GM18511 (cell line): ENCODE data around the gene SERPINH1.

Experiments
- ATAC-seq: cut with Tn5 transposase; IDR thresholded peaks from one replicate; pipeline ENCODE4 v1.9.1; 2021; ENCODE audit warnings: mild to moderate bottlenecking, moderate library complexity; ENCODE audit not compliant: unreplicated experiment

Gene SERPINH1

DNA sequence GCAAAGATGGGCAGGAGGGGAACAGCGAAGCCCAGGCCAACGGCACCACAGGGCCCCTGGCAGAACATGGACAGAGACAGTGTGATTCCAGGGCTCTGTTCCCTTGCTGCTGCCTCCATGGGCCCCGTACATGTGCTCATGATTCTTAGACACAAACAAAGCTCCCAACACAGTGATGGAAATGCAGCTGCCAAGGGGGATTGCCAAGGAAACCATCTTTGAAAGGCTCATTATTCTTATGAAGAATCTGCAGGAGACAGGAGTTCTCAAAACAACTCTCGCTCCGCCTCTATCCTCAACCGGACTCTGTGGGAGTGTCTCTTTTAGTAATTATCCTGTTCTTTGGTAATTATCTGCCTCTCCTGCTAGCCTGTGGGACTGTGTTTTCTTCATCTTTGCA is 32.2 kb downstream of the SERPINH1 start:
- no peak for ATAC-seq

DNA sequence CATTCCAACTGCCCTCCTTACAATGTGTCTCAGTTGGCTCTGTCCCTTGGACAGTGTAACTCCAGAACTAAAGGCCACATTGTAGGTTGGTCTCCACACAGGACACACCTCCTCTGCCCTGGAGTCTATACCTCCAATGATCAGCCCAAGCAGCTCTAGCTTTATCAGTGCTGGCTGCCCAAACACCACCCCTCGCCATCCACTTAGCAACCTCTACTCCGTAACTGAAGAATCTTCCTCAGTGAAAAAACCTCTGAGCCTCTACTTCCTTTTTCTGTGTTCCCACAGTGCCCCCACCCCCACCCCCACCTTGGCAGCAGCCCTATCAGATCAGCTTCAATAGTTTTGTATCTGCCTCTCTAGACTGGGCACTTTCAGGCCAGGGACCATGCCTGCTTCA is 33.4 kb downstream of the SERPINH1 start:
- no peak for ATAC-seq

DNA sequence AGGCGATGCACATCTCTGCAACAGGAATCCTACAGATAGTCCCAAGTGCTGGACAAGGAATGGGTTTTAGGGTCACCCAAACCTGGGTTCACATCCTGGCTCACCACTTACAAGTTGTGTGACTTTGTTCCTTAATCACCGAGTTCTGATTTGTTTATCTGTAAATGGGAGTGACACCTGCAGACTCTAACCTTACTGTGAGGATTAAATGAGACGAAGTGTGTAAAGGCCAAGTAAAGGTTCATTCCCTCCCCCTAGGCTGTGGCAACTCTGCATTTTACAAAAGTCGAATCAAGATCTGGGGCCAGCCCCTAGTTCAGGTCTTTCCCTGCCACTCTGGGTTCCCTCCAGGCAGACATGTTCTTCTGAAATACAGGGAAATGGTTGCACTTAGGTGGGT is 34.9 kb downstream of the SERPINH1 start:
- ATAC-seq, result no peak

DNA sequence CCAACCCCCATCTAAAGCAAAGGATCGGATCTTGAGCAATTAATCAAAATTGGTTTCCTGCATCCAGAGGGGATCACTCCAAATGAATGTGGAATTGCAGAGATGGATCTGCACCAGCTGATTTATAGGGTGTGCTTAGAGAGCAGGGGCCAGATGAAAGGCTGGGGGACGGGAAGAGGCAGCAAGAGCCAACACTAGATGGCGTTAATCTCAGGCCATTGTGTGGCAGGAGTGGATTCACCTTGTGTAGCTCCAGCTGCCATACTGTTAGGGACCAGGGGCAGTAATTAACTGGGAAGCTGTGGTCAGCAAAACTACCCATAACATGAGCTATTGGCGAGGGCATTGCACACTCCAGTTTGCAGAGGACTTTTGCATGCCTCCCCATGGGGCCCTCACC is 35.6 kb downstream of the SERPINH1 start:
- no peak for ATAC-seq

DNA sequence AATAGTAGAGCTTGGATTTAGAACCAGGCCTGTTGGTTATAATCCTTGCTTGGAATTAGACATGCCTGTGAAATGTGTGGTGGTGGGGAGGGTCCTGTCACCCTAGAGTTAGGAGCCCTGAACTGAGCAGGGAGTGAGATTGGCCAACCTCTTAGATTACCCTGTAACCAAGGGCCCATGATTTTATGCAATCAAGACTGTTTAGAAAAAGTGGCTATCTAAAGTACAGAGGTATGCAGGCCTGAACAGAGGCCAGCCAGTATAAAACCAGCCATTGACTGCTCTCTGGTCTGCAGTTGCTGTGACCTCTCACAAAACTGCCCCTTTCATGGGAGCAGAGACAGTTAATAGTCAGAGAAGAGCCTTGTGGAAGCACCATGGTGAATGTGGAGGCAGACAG is 36.2 kb downstream of the SERPINH1 start:
- no peak for ATAC-seq

DNA sequence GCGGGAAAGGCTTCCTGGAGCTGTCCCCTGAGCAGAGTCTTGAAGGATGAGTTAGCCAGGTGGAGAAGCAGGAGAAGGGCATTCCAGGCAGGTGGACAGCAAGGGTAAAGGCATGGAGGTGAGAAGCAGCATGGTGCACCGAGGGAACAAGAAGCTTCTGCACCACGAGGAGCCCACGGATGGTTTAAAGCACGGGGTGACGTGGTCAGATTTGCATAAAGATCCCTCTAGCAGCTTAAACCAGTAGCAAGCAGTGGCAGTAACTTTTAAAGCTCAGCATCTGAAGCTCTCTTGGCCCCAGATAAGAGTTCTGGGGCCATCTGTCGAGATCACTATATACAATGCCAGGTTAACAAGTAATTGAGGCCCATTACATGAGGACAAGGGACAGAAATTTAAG is 36.8 kb downstream of the SERPINH1 start:
- no peak for ATAC-seq

DNA sequence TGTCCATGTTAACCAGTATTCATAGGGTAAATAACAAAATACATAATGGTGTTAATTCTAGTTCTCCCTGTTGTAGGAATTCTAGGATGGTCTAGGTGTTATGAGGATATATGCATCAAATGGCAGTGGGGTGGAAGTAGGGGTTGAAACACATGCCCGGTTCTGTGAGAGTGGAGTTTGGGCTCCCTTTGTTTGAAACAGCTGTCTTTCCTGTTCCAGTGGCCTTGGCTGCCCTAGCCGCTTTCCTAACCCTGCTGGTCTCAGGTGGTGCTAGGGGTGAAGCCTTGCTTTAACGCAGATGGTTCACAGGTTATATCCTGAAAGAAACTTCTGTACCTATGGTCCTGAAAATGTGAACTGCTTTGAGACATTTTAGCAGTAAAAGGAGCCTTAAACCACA is 38.3 kb downstream of the SERPINH1 start:
- ATAC-seq, result no peak

DNA sequence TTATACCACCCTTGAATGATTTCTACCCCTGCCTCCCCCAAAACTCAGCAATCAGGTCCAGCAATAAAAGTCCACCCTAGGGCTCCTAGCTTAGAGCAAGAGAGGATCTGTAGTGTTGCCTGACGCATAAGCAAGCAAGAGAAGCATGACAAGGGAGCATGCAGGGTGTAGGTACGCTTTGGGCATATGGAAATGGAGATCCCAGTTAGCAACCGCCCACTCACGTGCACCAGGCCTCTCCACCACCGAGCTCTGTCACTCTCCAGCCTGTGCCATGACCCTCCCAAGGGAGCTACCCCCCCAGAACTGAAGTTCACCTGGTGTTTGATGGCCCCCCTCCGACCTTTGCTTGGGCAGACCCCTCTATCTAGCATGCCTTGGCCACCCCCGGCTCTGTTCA is 39.4 kb downstream of the SERPINH1 start:
- no peak for ATAC-seq

DNA sequence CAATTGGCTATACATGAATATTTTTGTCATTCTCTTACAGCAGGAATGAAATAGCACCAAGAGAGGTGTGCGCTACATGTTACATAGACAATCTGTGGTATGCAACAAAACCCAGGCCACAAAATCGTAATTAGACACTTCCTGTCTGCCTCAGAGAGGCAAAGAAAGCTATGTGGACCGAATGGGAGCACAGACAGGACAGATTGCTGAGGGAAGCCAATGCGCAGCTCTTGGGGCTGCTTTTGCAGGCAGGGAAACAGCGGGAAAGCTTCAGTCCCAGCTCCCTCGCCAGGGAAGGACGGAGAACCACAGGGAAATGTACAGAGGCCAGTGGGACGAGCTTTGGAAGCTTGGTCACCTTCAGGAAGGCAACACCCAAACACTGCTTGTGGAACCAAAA is 40.9 kb downstream of the SERPINH1 start:
- ATAC-seq, result no peak

DNA sequence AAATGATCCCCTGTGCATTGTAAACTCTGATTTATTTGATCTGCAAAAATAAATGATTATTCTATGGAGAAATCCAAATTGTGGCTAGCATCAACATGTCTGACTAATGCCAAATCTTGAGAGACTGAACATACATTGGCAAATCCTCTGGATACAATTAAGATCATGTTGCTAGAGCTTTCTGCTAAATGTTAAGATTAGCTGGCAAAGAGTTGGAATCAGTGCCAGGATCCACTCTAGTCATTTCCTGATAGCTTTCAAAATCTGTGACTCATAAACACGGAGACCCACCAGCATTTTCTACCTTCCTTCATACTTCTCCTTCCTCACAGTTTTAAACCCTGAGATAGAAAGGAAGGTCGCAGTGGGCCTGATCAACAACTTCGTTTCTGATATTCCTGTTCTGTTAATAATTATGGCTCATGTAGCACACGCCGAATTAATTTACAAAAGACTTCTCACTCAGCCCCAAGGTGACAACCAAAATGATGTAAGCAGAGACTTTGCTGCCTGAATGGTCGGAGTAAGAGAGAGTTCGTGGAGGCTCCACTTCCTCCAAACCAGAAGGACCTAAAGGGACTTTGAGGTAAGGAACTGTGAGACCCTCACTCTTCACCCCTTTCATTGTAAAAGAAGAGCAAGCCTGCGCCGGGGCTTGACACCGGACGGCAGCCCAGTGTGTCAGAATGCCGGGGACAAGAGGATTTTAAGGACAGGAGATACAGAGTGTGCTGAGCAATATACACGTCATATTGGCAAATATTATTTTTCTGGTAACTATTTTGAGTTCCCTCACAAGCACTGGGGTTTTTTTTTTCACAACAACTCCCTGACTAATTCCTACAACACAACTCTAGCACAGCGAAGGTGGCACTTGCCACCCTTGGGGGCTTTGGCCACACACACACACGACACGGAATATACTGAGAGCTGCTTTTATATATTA is 42.0 kb downstream of the SERPINH1 start:
- no peak for ATAC-seq

DNA sequence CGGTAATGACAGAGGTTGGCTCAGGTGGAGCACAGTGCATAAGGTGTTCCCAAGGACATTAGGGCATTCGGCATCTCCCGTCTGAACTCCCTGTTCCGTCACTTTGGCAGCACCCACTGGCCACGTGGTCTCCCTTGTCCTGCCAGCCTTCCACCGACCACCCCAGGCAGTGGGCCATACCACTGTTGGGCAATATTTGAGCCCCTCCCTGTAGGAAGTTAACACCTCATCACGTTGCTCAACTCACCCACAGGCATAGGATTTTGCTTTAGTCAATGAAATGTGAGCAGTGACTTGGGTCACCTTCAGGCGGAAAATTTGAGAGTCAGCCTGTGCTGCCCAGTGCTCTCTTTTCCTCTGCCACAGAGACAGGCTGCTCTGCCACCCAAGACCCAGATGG is 44.0 kb downstream of the SERPINH1 start:
- ATAC-seq, result no peak

DNA sequence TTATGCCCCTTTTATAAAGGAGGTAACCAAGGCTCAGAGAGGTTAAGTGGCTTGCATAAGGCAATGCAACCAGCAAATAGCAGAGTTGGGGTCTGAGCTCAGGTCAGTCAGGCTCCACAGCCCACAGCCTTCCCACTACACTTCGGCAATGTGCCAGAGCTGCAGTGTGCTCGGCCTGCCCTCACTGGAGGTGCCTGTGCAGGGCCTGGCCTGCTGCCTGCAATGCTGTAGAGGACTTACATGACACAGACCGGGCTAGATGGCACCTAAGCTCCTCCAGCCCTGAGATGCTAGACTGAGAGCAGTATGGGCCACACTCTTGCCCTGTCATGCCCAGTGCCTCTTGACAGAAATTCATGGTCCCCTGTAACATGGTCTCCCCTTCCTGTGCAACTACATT is 49.8 kb downstream of the SERPINH1 start:
- ATAC-seq, result no peak

DNA sequence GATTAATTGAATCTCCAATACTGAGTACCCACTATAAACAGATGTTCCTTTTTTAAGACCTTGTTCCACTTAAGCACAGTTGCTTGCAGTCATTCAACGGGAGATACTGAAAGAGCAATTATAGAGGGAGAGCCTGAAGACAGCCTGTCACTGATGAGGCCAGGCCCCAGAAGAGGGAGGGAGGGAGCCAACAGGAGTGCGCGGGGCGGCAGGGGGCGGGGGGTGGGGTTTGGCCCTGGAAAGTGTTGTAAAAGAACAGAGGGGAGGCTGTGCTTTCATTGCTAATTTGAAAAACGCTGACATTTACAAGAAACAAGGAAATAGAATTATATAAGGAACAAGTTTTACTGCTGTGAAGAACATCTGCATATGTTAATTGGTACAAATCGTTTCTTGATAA is 53.7 kb downstream of the SERPINH1 start:
- no peak for ATAC-seq

DNA sequence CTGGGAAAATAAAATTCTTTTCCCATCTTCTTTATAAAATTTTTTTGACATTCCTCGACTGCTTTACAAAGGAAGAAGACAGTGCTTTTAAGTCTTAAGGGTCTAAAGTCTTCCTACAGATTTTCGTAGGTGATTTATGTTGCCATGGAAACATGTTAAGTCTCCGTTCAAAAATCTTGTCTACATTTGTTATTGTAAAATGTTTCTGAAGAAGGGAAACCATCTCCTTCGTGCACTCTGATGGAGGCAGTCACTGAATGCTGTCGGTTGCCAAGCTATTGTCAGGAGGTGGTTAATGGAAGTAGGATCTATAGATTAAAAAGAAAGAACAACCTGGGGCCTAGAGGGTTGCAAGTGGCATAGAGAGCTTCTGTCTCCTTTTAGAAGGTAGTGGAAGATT is 54.2 kb downstream of the SERPINH1 start:
- ATAC-seq, result no peak
